Memory B cell (primary cell): ENCODE measurements around the gene MICU1.
A peak's percentile ranks its signal among the peaks of the same experiment; 100 is the strongest.
"Not testable (repeated sequence)": the region's sequence is repeated elsewhere in the genome, so short reads cannot be mapped to it uniquely, and the experiment has no call there.

Experiments used
- ATAC-seq: fragments of 150-1000 bp; cut with Tn5 transposase; 2 replicates; pipeline ENCODE4 v1.10.0; 2021; ENCODE audit warnings: low read depth, mild to moderate bottlenecking, moderate library complexity
- DNase-seq, 2 donors: peaks; one replicate each; pipeline ENCODE4 v3.0.0; 2022; ENCODE audit warnings: low spot score in 2 of 2
- H3K27ac Mint-ChIP-seq: one replicate; pipeline ENCODE4 v1.8.0; 2022; ENCODE audit warnings: mild to moderate bottlenecking, moderate library complexity, mixed read lengths
- H3K27me3 Mint-ChIP-seq: one replicate; pipeline ENCODE4 v1.8.0; 2022; ENCODE audit warnings: mixed read lengths
- H3K36me3 Mint-ChIP-seq: one replicate; pipeline ENCODE4 v1.8.0; 2022; ENCODE audit warnings: mild to moderate bottlenecking, mixed read lengths
- H3K4me1 Mint-ChIP-seq: one replicate; pipeline ENCODE4 v1.8.0; 2022; ENCODE audit warnings: mixed read lengths
- H3K4me3 Mint-ChIP-seq: one replicate; pipeline ENCODE4 v1.8.0; 2022; ENCODE audit warnings: mild to moderate bottlenecking, moderate library complexity, mixed read lengths
- H3K9me3 Mint-ChIP-seq: one replicate; pipeline ENCODE4 v1.8.0; 2022; ENCODE audit warnings: mixed read lengths

Gene MICU1

GRCh38 chr10:72335394-72336258 lies 290.3 kb downstream of the MICU1 start:
- H3K27ac Mint-ChIP-seq = peak overlapping the region; percentile 89
- peaks cover 37% of the 10 kb centered on the region for H3K4me1 Mint-ChIP-seq
- H3K36me3 Mint-ChIP-seq = peaks cover 6% of the 10 kb centered on the region
- DNase-seq (no peak), ATAC-seq (peak; percentile 10)
- no peaks in the 10 kb centered on the region for H3K9me3 Mint-ChIP-seq
- no peaks in the 10 kb centered on the region for H3K27me3 Mint-ChIP-seq
- peak overlapping the region; percentile 62 for H3K4me3 Mint-ChIP-seq

- peaks cover 42% of the 10 kb centered on the region for H3K4me1 Mint-ChIP-seq
- ATAC-seq = peak; percentile 76
Observed at GRCh38 chr10:72334825-72335393, 291.0 kb downstream of the MICU1 start.

GRCh38 chr10:72334196-72334824 lies 291.6 kb downstream of the MICU1 start:
- Mint-ChIP-seq H3K9me3 (no peaks in the 10 kb centered on the region), H3K4me3 (peak overlapping the region; percentile 56), H3K36me3 (peaks cover 4% of the 10 kb centered on the region), H3K27me3 (no peaks in the 10 kb centered on the region), H3K4me1 (peaks cover 44% of the 10 kb centered on the region), H3K27ac (peak overlapping the region; percentile 89)
- ATAC-seq (peak; percentile 2), DNase-seq (no peak)

More at GRCh38 chr10:72334825-72335393, 291.0 kb downstream of the MICU1 start:
- Mint-ChIP-seq H3K4me3 (peak overlapping the region; percentile 56), H3K27ac (peak overlapping the region; percentile 89), H3K36me3 (peaks cover 4% of the 10 kb centered on the region), H3K27me3 (no peaks in the 10 kb centered on the region), H3K9me3 (no peaks in the 10 kb centered on the region)
- DNase-seq = peak; percentile 66 to 72

DNA sequence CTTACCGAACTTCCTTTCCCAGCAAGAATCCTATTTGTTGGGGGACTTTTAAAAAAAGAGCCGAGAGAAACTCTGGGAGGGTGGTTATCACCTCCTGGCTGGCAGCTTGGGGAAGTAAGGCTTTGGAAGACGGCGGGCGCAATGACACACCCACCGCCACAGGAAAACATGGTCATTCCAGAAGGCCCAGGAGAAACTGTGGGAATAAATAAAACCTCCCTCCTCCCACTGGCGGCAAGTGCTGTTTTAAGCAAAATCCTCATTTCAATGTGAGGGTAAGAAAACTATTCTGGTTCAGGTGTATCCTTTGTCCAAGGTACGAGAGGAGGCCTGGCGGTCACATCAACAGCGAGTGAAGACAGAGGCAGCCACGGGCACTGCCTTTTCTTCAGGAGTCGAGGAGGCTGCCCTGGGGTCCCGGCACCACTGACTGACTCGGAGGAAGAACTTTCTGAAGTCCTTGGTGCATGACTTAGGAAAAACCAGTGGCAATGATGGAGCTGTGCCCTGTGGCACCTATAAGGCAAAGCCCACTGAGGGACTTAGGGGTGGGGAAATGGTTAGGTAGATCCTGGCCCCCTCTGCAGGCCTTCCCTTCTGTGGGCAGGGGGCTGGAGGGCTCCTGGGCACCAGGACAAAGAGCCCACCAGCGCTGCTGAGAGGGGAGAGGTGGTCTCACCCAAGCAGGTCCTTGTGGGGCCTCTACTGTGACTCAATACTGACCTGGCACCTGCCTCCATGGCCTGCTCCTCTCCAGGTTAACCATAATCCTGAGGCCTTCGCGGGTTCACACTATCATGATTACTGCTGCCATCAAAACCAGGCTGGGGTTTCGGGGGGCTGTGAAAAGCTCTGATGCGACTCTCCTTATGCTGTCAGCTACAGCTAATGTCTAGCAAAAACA lies 292.5 kb downstream of the MICU1 start:
- Mint-ChIP-seq H3K4me3 (no peak overlapping the region), H3K9me3 (no peaks in the 10 kb centered on the region), H3K27ac (peak overlapping the region; percentile 89), H3K27me3 (no peaks in the 10 kb centered on the region), H3K36me3 (peaks cover 4% of the 10 kb centered on the region), H3K4me1 (peaks cover 50% of the 10 kb centered on the region)
- ATAC-seq (no peak), DNase-seq (no peak)

GRCh38 chr10:72332423-72333111 lies 293.3 kb downstream of the MICU1 start:
- H3K9me3 Mint-ChIP-seq = no peaks in the 10 kb centered on the region
- ATAC-seq = no peak
- DNase-seq = no peak
- no peaks in the 10 kb centered on the region for H3K27me3 Mint-ChIP-seq
- H3K27ac Mint-ChIP-seq = peak overlapping the region; percentile 89
- H3K4me1 Mint-ChIP-seq = peaks cover 56% of the 10 kb centered on the region
- no peaks in the 10 kb centered on the region for H3K36me3 Mint-ChIP-seq
- H3K4me3 Mint-ChIP-seq = no peak overlapping the region

DNA sequence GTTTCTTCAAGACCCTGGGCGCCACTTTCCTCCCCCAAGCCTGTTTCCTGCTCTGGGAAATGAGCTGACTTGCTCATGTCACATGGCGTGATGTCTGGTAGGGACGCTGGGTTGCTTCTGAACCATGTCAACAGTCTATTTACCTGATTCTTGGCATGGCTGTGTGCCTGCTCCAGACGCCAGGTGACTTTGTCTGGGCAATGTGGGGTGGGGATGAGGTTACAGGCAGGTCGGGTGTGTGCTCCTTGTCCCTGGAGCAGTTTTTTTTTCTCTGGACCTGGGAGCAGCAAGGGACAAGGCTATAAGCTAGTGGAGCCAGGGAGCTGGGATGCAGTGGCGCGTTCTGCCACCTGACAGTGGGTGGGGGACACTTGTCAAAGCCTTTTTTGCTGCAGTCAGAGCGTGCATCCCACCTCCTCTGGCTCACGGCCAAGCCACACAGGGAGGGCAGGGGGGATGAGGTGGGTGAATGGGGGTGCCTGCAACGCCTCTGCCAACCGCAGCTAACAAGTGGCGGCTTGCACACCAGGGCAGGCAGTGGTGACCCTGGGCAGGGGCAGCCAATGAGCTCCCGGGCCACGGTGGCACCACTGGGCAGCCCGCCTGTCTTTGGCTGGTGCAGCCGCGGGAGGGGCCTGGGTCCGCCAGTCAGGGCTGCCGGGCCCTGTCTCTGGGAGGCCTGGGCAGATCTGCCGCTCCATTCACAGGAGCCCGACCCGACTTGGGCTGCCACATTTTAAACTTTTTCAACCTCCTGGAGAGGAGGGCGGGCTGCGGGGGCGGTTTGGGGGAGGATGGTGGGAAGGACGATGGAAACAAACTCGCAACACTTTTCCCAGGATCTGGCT lies 294.1 kb downstream of the MICU1 start:
- no peaks in the 10 kb centered on the region for H3K27me3 Mint-ChIP-seq
- H3K27ac Mint-ChIP-seq = peak overlapping the region; percentile 78
- peak overlapping the region; percentile 63 for H3K4me3 Mint-ChIP-seq
- no peaks in the 10 kb centered on the region for H3K9me3 Mint-ChIP-seq
- peak; percentile 74 to 75 for DNase-seq
- ATAC-seq = peak; percentile 70
- H3K4me1 Mint-ChIP-seq = peaks cover 53% of the 10 kb centered on the region
- H3K36me3 Mint-ChIP-seq = no peaks in the 10 kb centered on the region

- DNase-seq = no peak
- H3K4me1 Mint-ChIP-seq = peaks cover 43% of the 10 kb centered on the region
- H3K4me3 Mint-ChIP-seq = peak overlapping the region; percentile 9
- H3K9me3 Mint-ChIP-seq = no peaks in the 10 kb centered on the region
- H3K27ac Mint-ChIP-seq = peak overlapping the region; percentile 53
- ATAC-seq = no peak
- H3K27me3 Mint-ChIP-seq = no peaks in the 10 kb centered on the region
- H3K36me3 Mint-ChIP-seq = no peaks in the 10 kb centered on the region
Observed at GRCh38 chr10:72330069-72330426, 295.8 kb downstream of the MICU1 start.

- peak overlapping the region; percentile 9 for H3K4me3 Mint-ChIP-seq
- no peaks in the 10 kb centered on the region for H3K36me3 Mint-ChIP-seq
- H3K9me3 Mint-ChIP-seq = no peaks in the 10 kb centered on the region
- H3K27ac Mint-ChIP-seq = no peak overlapping the region
- no peaks in the 10 kb centered on the region for H3K27me3 Mint-ChIP-seq
- ATAC-seq = no peak
- peaks cover 38% of the 10 kb centered on the region for H3K4me1 Mint-ChIP-seq
- no peak for DNase-seq
Observed at GRCh38 chr10:72329290-72330068, 296.4 kb downstream of the MICU1 start.

GRCh38 chr10:72328829-72329204 lies 297.1 kb downstream of the MICU1 start:
- Mint-ChIP-seq H3K4me1 (peaks cover 35% of the 10 kb centered on the region), H3K4me3 (no peak overlapping the region), H3K9me3 (no peaks in the 10 kb centered on the region), H3K27me3 (no peaks in the 10 kb centered on the region), H3K27ac (no peak overlapping the region), H3K36me3 (no peaks in the 10 kb centered on the region)
- DNase-seq (no peak), ATAC-seq (no peak)

GRCh38 chr10:72328045-72328828 lies 297.6 kb downstream of the MICU1 start:
- Mint-ChIP-seq H3K27me3 (no peaks in the 10 kb centered on the region), H3K4me1 (peaks cover 38% of the 10 kb centered on the region)
- no peak for ATAC-seq

DNA sequence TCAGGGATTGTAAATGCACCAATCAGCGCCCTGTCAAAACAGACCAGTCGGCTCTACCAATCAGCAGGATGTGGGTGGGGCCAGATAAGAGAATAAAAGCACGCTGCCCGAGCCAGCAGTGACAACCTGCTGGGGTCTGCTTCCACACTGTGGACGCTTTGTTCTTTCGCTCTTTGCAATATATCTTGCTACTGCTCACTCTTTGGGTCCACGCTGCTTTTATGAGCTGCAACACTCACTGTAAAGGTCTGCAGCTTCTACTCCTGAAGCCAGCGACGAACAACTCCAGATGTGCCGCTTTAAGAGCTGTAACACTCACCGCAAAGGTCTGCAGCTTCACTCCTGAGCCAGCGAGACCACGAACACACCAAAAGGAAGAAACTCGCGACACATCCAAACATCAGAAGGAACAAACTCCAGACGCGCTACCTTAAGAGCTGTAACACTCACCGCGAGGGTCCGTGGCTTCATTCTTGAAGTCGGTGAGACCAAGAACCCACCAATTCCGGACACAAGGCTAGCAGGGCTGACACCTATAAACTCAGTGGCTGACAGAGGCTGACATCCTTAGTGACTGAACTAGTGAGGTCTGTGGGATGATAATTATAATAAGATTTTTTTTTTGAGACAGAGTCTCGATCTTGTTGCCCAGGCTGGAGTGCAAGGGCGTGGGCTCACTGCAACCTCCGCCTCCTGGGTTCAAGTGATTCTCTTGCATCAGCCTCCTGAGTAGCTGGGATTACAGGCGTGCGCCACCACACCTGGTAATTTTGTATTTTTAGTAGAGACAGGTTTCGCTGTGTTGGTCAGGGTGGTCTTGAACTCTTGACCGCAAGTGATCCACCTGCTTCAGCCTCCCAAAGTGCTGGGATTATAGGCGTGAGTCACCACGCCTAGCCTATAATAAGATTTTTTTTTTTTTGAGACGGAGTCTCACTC lies 298.9 kb downstream of the MICU1 start:
- H3K4me3 Mint-ChIP-seq = peak overlapping the region; percentile 75
- not testable (repeated sequence) for DNase-seq, H3K27me3 Mint-ChIP-seq, H3K36me3 Mint-ChIP-seq, ATAC-seq, H3K9me3 Mint-ChIP-seq
- H3K27ac Mint-ChIP-seq = peak overlapping the region; percentile 48
- H3K4me1 Mint-ChIP-seq = peaks cover 43% of the 10 kb centered on the region

More at GRCh38 chr10:72328045-72328828, 297.6 kb downstream of the MICU1 start:
- DNase-seq = no peak
- no peak overlapping the region for H3K4me3 Mint-ChIP-seq
- H3K9me3 Mint-ChIP-seq = no peaks in the 10 kb centered on the region
- H3K27ac Mint-ChIP-seq = no peak overlapping the region
- no peaks in the 10 kb centered on the region for H3K36me3 Mint-ChIP-seq
